ENCODE measurements around the gene AMDHD2.

DNA sequence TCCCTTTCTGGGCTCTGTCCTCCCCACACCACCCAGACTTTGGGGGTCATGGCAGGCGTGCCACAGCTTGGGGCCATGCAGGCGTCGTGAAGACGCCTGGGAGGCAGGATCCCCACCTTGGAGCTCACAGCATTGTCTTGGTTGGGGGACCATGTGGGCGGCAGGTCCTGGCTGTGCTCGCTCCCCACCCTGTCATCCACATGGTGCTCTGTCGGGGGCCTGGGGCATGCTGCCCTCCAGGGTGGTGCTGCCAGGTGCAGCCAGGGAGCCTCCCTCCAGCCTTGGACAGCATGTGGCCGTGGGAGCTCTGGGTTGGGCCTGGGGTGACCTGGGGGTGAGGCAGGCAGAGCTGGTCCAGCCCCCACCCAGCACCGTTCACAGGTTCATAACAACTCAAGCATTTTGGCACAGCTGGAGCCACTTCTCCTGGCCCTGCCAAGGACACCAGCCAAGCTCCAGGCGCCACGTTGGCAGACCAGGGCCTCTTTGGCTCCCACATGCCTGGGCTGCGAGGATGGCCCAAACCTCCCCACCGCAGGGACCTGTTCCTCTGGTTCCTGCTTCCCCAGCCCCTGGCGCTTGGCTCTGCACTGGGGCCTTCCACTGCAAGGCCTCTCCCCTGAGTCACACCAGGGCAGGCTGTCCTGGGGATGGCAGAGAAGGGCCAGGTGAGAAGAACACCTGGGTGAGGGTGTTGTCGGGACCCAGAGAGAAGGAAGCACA, 21.5 kb upstream of the AMDHD2 start:
- TF ChIP-seq ZNF785 (tag by site-specific recombination; IDR thresholded peaks at IDR 0.05), result no peak
- TF ChIP-seq, protein P1, sequence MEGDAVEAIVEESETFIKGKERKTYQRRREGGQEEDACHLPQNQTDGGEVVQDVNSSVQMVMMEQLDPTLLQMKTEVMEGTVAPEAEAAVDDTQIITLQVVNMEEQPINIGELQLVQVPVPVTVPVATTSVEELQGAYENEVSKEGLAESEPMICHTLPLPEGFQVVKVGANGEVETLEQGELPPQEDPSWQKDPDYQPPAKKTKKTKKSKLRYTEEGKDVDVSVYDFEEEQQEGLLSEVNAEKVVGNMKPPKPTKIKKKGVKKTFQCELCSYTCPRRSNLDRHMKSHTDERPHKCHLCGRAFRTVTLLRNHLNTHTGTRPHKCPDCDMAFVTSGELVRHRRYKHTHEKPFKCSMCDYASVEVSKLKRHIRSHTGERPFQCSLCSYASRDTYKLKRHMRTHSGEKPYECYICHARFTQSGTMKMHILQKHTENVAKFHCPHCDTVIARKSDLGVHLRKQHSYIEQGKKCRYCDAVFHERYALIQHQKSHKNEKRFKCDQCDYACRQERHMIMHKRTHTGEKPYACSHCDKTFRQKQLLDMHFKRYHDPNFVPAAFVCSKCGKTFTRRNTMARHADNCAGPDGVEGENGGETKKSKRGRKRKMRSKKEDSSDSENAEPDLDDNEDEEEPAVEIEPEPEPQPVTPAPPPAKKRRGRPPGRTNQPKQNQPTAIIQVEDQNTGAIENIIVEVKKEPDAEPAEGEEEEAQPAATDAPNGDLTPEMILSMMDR (tag by site-specific recombination; IDR thresholded peaks at IDR 0.05), result no peak
- TF ChIP-seq ZNF624 (tag by site-specific recombination; IDR thresholded peaks at IDR 0.05), result no peak
- no peak for TF ChIP-seq ZNF140 (tag by site-specific recombination; IDR thresholded peaks at IDR 0.05)
- TF ChIP-seq ZSCAN30 (tag by site-specific recombination; IDR thresholded peaks at IDR 0.05), result no peak
- no peak for TF ChIP-seq KLF9 (tag by site-specific recombination; IDR thresholded peaks at IDR 0.05; ENCODE audit: low read depth)
- TF ChIP-seq ZNF792 (tag by site-specific recombination; IDR thresholded peaks at IDR 0.05), result no peak
- no peak for TF ChIP-seq YY1 (tag by site-specific recombination; IDR thresholded peaks at IDR 0.05)
- no peak for TF ChIP-seq ZNF610 (tag by site-specific recombination; IDR thresholded peaks at IDR 0.05; ENCODE audit: borderline replicate concordance)
- no peak for TF ChIP-seq TCF7L2 (IDR thresholded peaks at IDR 0.05; ENCODE audit: borderline replicate concordance, low read depth, low read length)
- no peak for TF ChIP-seq ZBTB44 (tag by site-specific recombination; IDR thresholded peaks at IDR 0.05)
